ENCODE data around the gene C1QL4. TPM values are rescaled to one million over a fixed set of nuclear protein-coding genes. Genes with fewer than 3 reads are reported as not detected.

Gene C1QL4
- polyA plus RNA-seq, 1 donor (not counting 4 experiments of a cell fraction or from before 2014, with no cell fraction given): 0.07 TPM

DNA sequence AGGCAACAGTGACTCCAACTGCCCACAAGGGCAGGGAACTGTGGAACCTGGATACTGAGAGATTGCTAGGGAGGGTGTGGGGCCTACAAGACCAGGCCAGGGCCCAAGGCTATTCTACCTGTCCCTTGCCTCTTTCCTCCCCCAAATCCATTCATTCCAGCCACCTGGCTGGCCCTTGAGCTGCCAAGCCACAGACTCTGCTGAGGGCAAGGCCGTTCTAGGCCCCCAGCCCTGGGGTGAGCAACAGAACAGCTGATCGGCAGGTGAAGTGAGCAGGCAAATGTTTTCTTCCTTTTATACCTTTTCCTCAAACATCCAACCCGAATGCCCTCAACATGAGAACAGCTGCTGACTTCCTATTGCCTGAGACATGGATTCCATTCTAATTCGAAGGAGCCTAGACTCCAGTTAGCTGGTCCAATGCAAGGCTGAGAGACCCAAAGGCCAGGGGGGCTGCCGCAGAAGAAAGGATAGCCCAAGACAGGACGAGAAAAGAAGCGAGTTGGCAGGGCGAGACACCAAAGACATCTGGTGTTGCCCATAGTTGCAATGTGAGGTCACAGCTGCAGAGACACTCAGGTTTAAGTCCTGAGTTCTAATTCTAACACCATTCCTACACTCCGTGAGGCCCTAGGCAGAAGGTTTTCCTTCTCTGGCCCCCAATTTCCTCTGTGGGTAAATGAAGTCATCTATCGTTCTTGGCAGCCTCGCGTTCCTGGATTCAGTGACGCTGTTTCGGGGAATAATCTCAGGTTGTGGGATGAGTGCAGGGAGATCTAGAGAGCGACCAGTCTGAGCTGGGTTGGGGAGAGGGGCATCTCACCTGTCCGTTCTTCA is 1.7 kb downstream of the C1QL4 start:
- FAIRE-seq (no peak), DNase-seq (ENCODE audit: low read depth, low spot score) (no peak)
- Histone ChIP-seq H3K27ac (ENCODE audit: control insufficient read depth, insufficient read depth, low read length) (no peak overlapping the region), H3K27me3 (ENCODE audit: control insufficient read depth, extremely low read depth, insufficient read depth, low read length) (peaks cover 16% of the 10 kb centered on the region), H3K9me3 (ENCODE audit: control insufficient read depth, low read depth, low read length) (no peaks in the 10 kb centered on the region), H2AFZ (ENCODE audit: control insufficient read depth, low read length) (no peak overlapping the region), H4K20me1 (ENCODE audit: control insufficient read depth, extremely low read depth, insufficient read depth, low read length) (no peaks in the 10 kb centered on the region), H3K4me1 (ENCODE audit: control insufficient read depth, extremely low read depth, insufficient read depth, low read length) (peaks cover 11% of the 10 kb centered on the region), H3K4me2 (ENCODE audit: control insufficient read depth, extremely low read depth, insufficient read depth, low read depth, low read length) (no peak overlapping the region), H3K9ac (ENCODE audit: control insufficient read depth, extremely low read depth, insufficient read depth, low read length) (no peak overlapping the region), H3K4me3 (ENCODE audit: control insufficient read depth in 2 of 3, extremely low read depth in 1 of 3, insufficient read depth in 2 of 3, low read depth in 1 of 3, low read length in 3 of 3) (no peak overlapping the region), H3K36me3 (ENCODE audit: control insufficient read depth in 2 of 2, extremely low read depth in 1 of 2, insufficient read depth in 2 of 2, low read length in 2 of 2) (peaks cover 0 to 10% of the 10 kb centered on the region in 2 experiments), H3K9me1 (ENCODE audit: control insufficient read depth, extremely low read depth, insufficient read depth, low read length) (no peaks in the 10 kb centered on the region), H3K79me2 (ENCODE audit: control insufficient read depth, insufficient read depth, low read length) (no peaks in the 10 kb centered on the region)
- TF ChIP-seq EZH2 (IDR thresholded peaks at IDR 0.05; ENCODE audit: low read length) (no peak), CTCF (optimal IDR thresholded peaks at IDR 0.05 in 1 of 3, IDR thresholded peaks at IDR 0.05 in 1 of 3, conservative IDR thresholded peaks at IDR 0.05 in 1 of 3; ENCODE audit: extremely low read depth in 1 of 3, insufficient read depth in 2 of 3, low read length in 3 of 3) (no peak)
- dilution Hi-C loops (cut with MboI; ENCODE audit: extremely low pct_ligation_motif_present, low sequenced_read_pairs): no loop called here

DNA sequence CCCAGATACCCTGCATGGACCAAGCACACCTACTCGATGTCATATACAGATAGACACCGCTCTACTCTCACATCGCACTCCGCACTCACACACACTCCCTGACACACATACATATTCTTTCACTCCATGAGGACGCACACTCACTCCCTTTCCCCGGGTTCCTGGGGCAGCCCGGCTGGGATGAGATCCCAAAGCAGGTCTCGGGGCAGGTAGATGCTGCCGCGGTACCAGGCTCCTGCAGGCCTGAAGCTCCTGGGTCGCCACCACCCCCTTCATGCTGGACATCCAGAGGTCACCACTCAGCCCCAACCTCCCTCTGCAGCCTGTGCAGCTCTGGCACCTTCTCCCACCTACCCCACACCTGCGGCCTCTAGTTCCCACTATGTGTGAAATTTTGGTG is 2.3 kb downstream of the C1QL4 start:
- Histone ChIP-seq H3K9ac (ENCODE audit: control insufficient read depth, extremely low read depth, insufficient read depth, low read length) (no peak overlapping the region), H3K27ac (ENCODE audit: control insufficient read depth, insufficient read depth, low read length) (no peak overlapping the region), H2AFZ (ENCODE audit: control insufficient read depth, low read length) (no peak overlapping the region), H3K9me3 (ENCODE audit: control insufficient read depth, low read depth, low read length) (no peaks in the 10 kb centered on the region), H3K27me3 (ENCODE audit: control insufficient read depth, extremely low read depth, insufficient read depth, low read length) (peaks cover 16% of the 10 kb centered on the region), H3K36me3 (ENCODE audit: control insufficient read depth in 2 of 2, extremely low read depth in 1 of 2, insufficient read depth in 2 of 2, low read length in 2 of 2) (peaks cover 0 to 10% of the 10 kb centered on the region in 2 experiments), H3K9me1 (ENCODE audit: control insufficient read depth, extremely low read depth, insufficient read depth, low read length) (no peaks in the 10 kb centered on the region), H3K79me2 (ENCODE audit: control insufficient read depth, insufficient read depth, low read length) (no peaks in the 10 kb centered on the region), H4K20me1 (ENCODE audit: control insufficient read depth, extremely low read depth, insufficient read depth, low read length) (no peaks in the 10 kb centered on the region), H3K4me1 (ENCODE audit: control insufficient read depth, extremely low read depth, insufficient read depth, low read length) (peaks cover 11% of the 10 kb centered on the region), H3K4me2 (ENCODE audit: control insufficient read depth, extremely low read depth, insufficient read depth, low read depth, low read length) (no peak overlapping the region), H3K4me3 (ENCODE audit: control insufficient read depth in 2 of 3, extremely low read depth in 1 of 3, insufficient read depth in 2 of 3, low read depth in 1 of 3, low read length in 3 of 3) (no peak overlapping the region)
- no peak for FAIRE-seq
- no peak for DNase-seq (ENCODE audit: low read depth, low spot score)
- no peak for TF ChIP-seq CTCF (optimal IDR thresholded peaks at IDR 0.05 in 1 of 3, IDR thresholded peaks at IDR 0.05 in 1 of 3, conservative IDR thresholded peaks at IDR 0.05 in 1 of 3; ENCODE audit: extremely low read depth in 1 of 3, insufficient read depth in 2 of 3, low read length in 3 of 3)
- no peak for TF ChIP-seq EZH2 (IDR thresholded peaks at IDR 0.05; ENCODE audit: low read length)
- dilution Hi-C loops (cut with MboI; ENCODE audit: extremely low pct_ligation_motif_present, low sequenced_read_pairs): no loop called here

Measured in keratinocyte (primary cell).